CD4-positive, alpha-beta T cell treated with Interleukin-2 at 100 ng/mL for 4 hours (primary cell): ENCODE measurements around the gene CPNE4.

Experiments used
- DNase-seq: peaks from one replicate; pipeline ENCODE4 v3.0.0-alpha.2; 2020; ENCODE audit warnings: low spot score

CPNE4 gene

GRCh38 chr3:131881777-131882176, 153.0 kb downstream of the CPNE4 start:
- DNase-seq = no peak

DNA sequence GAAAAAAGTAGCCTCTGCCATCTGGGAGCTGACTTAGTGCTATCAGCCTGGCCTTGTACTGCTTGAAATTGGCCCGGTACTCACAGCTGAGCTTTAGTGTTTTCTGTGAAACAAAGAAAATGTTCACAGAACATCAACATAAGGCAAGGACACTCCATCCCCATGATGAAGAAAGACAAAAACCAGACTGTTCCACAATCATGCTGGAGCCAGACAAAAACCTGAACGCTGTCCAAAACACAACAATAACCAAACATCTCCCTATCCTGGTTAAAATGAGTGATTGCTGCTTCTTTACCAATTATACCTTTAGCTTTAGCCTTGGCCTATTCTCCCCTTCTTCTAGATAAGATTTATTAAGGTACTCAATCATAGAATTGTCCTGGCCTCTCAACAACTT, 153.9 kb downstream of the CPNE4 start:
- no peak for DNase-seq

DNA sequence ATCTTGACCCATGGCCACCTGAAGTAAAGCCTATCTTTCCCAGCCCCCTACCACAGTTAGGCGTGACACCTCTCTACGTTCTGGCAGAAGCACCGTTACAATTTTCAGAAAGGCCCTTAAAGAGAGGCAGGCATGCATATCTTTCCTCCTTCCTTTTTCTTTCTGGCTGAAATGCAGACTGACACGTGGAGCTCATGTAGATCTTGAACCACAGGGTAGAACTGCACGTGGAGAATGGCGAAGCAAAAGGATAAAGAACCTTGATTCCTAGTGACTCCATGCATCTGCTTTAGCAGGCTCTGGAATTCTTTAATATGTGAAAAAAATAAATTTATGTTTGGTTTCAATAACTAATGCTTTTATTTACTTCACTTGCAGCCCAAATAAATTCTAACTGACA, 166.6 kb downstream of the CPNE4 start:
- no peak for DNase-seq

- no peak for DNase-seq
Measured at GRCh38 chr3:131856171-131856570, 178.6 kb downstream of the CPNE4 start.

DNA sequence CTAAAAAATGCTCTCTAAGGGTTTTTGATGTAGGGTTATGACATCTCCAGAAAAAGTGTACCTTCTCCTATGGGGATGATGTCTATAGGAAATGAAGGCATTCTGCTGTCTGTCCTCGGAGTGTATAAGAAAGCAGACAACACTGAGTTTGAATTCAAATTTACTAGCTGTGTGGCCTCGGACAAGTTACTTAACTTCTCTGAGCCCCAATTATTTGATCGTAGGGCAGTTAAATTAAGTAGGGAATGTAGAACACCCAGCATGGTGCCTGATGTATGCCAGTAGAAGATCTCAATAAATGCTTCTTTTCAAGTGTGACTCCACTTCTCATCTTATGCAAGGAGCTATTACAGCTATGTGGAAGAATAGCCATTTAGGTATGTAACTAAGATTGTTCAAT, 184.6 kb downstream of the CPNE4 start:
- DNase-seq = no peak

GRCh38 chr3:131849616-131850015, 185.2 kb downstream of the CPNE4 start:
- DNase-seq = no peak

DNA sequence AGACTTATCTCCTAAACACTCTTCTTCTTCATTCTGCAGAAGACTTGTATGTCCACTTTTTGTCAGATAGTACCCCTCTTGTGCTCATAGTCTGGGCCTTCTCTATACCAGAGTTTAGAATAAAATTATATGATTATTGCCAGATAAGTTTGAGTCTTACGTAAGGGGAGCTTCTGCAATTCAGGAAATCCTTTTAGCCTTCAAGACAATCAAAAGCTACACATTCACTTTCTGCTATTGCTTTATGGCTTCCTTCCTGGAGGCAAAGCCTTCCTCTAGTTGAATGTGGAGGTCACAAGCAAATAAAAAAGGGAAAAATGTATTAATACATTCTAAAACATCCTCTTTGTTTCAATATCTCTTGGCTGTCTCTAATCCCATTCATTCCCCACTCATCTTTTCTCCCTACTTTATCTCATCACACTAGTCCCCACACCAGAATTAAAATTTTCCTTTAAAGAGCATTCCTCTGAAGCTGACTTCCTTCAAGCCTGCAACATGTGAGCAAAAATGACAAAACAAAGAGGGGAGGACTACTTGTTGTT, 186.8 kb downstream of the CPNE4 start:
- no peak for DNase-seq

- no peak for DNase-seq
Measured at GRCh38 chr3:131846296-131846924, 188.4 kb downstream of the CPNE4 start.

DNA sequence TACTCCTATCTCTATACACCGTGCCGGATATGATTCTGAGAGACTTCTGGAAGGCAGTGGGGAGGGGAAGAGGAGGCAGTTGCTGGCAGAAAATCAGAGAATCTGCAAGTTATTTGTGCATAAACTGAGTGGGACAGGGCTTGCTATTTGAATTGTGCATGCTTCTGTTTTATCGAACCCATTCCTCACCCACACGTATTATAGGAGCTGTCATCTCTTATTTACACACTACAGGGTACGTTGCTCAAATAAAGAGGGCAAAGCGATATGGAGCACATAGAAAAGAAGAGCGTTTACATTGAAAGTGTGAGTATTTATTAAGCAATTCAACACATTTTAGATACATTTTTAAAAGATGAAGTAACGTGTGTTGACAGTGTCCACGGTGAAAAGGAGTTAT, 191.6 kb downstream of the CPNE4 start:
- no peak for DNase-seq

DNA sequence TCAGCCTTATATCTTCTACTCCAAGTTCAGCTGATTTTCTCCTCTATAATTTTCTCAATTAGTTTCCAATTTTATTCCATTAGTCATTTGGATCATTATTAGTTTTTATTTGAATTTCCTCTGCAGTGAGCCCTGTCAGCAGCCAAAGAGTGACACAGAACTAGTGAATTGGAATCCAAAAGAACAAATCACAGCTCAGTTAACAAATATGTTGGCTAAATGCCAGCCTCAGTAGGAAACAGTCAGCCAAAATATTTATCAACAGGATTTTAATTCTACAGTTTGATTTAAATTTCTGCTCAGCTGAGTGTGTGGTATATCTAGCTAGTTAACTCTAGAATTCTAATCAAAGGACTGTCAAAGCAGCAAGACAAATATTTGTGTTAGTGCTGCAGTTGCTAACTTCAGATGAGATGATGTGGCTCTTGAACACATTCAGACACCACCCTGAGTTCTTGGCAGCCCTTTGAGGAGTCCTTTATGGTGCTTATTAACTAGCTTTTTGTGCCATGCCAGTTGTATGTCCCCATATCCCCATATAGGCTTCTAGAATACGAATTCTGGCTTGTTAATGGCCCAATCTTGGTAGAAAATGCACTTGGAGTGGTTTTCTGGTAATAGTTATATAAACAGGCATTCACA, 194.5 kb downstream of the CPNE4 start:
- DNase-seq = no peak

- no peak for DNase-seq
Measured at GRCh38 chr3:131835906-131836305, 198.9 kb downstream of the CPNE4 start.

GRCh38 chr3:131831608-131832007, 203.2 kb downstream of the CPNE4 start:
- DNase-seq = no peak

DNA sequence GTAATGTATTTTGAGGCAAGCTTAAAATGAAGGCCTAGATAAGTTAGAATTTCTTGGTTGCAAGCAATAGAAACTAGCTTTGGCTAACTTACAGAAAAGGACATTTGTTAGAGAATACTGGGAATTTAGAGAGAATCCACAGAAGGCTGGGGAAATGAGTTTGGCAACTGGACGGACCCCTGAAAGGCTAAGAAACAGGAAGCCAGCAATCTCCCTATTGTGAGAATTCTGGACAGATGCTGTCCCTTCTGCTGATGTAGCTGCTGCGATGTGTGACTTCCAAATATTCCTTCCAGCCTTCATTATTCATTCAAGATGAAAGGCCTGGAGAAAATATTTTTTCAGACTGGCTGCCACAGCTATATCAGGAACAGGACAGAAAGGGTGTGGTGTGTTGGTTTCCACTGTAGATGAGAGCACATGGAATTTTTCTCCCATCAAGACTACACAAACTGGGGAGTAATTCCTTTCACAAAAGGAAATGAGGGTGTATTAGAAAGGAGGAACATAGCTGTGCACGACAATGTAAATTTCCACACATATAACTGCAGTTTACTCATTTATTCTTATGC, 213.5 kb downstream of the CPNE4 start:
- no peak for DNase-seq

- DNase-seq = no peak
Measured at GRCh38 chr3:131819381-131820055, 215.3 kb downstream of the CPNE4 start.

- no peak for DNase-seq
Measured at GRCh38 chr3:131812433-131812832, 222.4 kb downstream of the CPNE4 start.

GRCh38 chr3:131811481-131811880, 223.3 kb downstream of the CPNE4 start:
- no peak for DNase-seq

DNA sequence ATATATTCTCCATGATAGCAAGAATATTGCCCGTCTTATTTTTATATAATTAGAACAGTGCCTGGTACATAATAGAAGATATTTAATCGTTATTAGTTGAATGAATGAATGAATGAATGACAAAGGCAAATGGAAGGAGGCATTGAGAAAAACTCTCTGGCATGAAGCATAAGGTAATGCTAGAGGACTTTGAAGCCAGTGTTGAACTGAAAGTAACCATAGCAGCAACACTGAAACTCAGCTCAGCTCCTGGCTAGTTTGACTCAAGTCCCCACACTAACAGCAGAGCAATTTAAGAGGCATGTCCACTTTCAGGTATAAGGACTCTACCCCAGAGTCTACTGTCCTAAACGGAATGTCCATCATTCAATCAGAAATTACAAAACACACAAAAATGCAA, 227.0 kb downstream of the CPNE4 start:
- no peak for DNase-seq

GRCh38 chr3:131806736-131807135, 228.1 kb downstream of the CPNE4 start:
- DNase-seq = no peak

DNA sequence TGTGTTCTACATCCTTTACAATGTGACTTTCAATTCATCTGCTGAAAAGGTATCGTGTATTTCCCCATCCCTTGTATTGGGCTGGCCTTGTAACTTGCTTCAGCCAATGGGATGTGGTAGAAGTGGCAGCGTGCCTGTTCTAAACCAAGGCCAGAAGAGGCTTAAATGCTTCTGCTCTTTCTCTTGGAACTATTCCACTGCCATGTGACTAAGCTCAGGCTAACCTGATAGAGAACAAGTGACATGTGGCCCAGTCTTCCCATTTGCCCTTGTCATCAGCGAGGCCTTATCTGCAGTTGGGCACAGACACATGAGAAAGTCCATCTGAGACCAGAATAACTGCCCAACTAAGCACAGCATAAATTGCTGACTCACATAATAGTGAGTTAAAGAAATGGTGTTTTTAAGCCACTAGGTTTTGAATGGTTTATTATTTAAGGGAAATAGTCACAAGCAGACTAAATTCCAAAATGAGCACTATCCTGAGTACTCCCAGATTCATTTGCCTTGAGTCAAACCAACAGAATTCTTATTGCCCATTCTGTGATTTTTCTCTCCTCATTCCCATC, 230.2 kb downstream of the CPNE4 start:
- no peak for DNase-seq

GRCh38 chr3:131803113-131803512, 231.7 kb downstream of the CPNE4 start:
- DNase-seq = no peak

- DNase-seq = no peak
Measured at GRCh38 chr3:131802029-131802428, 232.8 kb downstream of the CPNE4 start.

GRCh38 chr3:131801566-131801965, 233.2 kb downstream of the CPNE4 start:
- DNase-seq = no peak

DNA sequence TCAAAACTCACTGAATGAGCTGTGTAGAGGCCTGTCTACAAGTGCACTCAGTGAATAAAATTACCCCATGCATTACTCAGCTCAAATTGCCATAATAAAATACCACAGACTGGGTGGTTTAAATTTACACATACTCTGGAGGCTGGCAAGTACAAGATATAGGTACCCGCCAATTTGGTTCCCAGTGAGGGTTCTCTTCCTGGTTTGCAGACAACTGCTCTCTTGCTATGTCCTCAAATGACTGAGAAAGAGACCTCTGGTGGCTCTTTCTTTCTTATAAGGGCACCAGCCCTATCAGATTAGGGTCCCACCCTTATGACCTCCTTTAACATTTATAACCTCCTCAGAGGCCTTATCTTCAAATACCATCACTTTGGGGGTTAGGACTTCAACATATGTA, 237.0 kb downstream of the CPNE4 start:
- DNase-seq = no peak
